22Rv1 (cell line): ENCODE data around the gene AICDA.

Source experiments
- H3K27ac ChIP-seq: fragments of 450-650 bp; 2 replicates; pipeline ENCODE4 v1.5.1; 2017
- ZFX ChIP-seq: fragments of 450-650 bp; IDR thresholded peaks from 2 replicates; pipeline ENCODE4 v1.6.1; 2017; ENCODE audit warnings: antibody characterized with exemption, borderline replicate concordance
- TF ChIP-seq, protein P1 (sequence below): fragments of 450-650 bp; IDR thresholded peaks from 2 replicates; pipeline ENCODE4 v1.5.1; 2017; ENCODE audit warnings: mild to moderate bottlenecking

Gene AICDA

GRCh38 chr12:8644345-8645248 lies 31.9 kb upstream of the AICDA start:
- TF ChIP-seq, protein P1, sequence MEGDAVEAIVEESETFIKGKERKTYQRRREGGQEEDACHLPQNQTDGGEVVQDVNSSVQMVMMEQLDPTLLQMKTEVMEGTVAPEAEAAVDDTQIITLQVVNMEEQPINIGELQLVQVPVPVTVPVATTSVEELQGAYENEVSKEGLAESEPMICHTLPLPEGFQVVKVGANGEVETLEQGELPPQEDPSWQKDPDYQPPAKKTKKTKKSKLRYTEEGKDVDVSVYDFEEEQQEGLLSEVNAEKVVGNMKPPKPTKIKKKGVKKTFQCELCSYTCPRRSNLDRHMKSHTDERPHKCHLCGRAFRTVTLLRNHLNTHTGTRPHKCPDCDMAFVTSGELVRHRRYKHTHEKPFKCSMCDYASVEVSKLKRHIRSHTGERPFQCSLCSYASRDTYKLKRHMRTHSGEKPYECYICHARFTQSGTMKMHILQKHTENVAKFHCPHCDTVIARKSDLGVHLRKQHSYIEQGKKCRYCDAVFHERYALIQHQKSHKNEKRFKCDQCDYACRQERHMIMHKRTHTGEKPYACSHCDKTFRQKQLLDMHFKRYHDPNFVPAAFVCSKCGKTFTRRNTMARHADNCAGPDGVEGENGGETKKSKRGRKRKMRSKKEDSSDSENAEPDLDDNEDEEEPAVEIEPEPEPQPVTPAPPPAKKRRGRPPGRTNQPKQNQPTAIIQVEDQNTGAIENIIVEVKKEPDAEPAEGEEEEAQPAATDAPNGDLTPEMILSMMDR = no peak
- TF ChIP-seq ZFX = no peak
- H3K27ac ChIP-seq = no peak overlapping the region

DNA sequence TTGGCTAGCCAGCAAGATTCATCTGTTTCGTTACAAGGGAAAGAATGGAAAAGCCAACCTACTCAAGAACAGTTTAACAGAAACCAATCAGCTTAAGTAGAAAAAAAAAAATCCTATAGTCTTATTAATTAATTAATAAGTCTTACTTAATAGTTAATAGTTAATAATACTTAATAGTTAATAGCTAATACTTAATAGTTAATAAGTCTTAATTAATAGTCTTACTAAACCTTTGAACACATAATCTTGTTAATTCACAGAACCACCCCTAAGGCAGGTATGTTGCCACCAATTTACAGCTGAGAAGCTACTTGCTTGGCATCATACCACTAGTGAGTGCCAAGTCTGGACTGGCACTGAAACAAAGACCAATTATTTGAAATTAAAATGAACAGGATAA lies 30.1 kb upstream of the AICDA start:
- TF ChIP-seq ZFX = no peak
- TF ChIP-seq, protein P1 = no peak
- H3K27ac ChIP-seq = no peak overlapping the region

- no peak for TF ChIP-seq ZFX
- peak overlapping the region; percentile 59 for H3K27ac ChIP-seq
These were observed 27.3 kb upstream of the AICDA start for GRCh38 chr12:8639936-8640335.

GRCh38 chr12:8638951-8639350 lies 26.3 kb upstream of the AICDA start:
- peak overlapping the region; percentile 59 for H3K27ac ChIP-seq
- no peak for TF ChIP-seq ZFX
- TF ChIP-seq, protein P1 = no peak

DNA sequence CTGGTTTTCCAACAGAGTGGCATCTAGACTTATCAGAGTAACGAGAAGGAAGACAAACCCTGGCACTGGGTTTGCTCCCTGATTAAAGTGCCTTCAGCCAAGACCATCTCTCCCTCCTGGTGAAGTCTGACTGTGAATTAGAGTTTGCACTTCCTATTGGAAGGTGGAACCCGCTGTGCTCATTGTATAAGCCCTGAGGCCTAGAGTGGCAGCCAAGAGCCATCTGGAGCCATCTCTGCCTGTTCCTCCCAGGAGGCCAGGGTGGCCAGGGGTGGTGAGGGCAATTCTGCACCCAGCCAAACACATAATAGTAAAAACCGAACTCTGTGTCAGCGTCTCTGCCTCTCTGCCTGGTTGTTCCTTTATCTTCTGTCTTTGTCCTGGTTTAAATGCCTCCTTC lies 25.0 kb upstream of the AICDA start:
- TF ChIP-seq, protein P1 = peak; percentile 5; the same call in 1 of the 2 replicates
- TF ChIP-seq ZFX = no peak
- H3K27ac ChIP-seq = peak overlapping the region; percentile 59

DNA sequence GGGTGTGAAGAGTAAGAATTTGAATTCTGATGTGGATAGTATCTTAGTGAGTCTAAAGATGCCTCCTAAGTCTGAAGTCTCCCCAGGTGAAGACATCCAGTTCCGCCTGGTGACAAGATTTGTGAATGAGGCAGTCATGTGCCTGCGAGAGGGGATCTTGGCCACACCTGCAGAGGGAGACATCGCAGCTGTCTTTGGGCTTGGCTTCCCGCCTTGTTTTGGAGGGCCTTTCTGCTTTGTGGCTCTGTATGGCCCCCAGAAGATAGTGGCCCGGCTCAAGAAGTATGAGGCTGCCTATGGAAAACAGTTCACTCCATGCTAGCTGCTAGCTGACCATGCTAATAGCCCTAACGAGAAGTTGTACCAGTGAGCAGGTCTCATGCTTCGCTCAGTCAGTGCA lies 24.6 kb upstream of the AICDA start:
- no peak for TF ChIP-seq ZFX
- TF ChIP-seq, protein P1 = peak; percentile 11; the same call in 1 of the 2 replicates
- H3K27ac ChIP-seq = peak overlapping the region; percentile 59

- TF ChIP-seq, protein P1 = no peak
- TF ChIP-seq ZFX = no peak
- 0 out of 2 replicates have a peak overlapping the region, but pooled peaks have one; percentile 23 for H3K27ac ChIP-seq
These were observed 23.9 kb upstream of the AICDA start for GRCh38 chr12:8636581-8636980.

GRCh38 chr12:8636007-8636346 lies 23.3 kb upstream of the AICDA start:
- H3K27ac ChIP-seq = peak overlapping the region; percentile 23; the same call in 1 of the 2 replicates

GRCh38 chr12:8635342-8636006 lies 22.8 kb upstream of the AICDA start:
- H3K27ac ChIP-seq = peak overlapping the region; percentile 23; the same call in 1 of the 2 replicates
